HFF-Myc (cell line): ENCODE measurements around the gene GPR176.

Experiments used
- DNase-seq: peaks from one replicate; pipeline ENCODE4 v3.0.0-alpha.2; 2011; ENCODE audit warnings: low read depth; ENCODE audit errors: extremely low read depth
- H3K4me3 ChIP-seq: replicated peaks from 2 replicates; pipeline ENCODE4 v1.5.1; 2011; ENCODE audit warnings: low read depth, mild to moderate bottlenecking, control low read depth, low read length
- CTCF ChIP-seq: IDR thresholded peaks from 2 replicates; pipeline ENCODE4 v1.5.1; 2012; ENCODE audit warnings: mild to moderate bottlenecking, low read depth, low read length, control low read depth; ENCODE audit errors: missing control alignments

GPR176 gene

DNA sequence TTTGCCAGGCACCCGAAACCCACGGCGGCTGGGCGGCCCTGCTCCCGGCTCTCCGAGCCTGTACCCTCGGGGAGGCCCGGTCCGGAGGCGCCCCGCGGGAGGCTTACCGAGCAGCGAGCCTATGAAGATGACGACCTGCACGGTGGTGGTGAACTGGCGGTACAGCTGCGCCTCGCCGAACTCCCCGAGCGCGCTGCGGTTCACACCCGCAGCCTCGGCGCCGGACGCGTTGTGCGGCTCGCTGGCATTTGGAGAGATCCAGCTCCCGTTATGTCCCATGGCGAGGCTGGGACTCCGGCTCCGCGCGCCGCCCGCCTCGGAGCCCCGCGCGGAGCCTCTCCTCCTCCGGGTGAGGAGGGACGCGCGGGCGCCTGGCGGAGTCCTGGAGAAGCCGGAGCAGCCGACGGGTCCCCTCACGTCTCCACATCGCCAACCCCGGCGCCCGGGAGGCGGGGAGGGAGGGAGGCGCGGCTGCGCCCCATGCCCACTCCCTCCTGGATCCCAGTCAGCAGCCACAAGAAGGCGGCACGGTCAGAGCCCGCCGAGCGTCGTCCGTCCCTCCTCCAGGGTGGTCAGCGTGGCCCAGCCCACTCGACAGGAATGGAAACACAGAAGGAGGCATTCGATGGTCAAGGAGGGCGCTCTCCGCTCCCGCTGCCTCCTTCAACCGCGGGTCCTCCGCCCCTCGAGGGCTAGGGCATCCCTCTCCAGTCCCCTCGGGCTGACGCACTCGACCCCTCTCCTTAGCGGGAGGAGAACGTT, at the start of gene GPR176:
Gene GPR176 (minus strand): TSS at position 519 of the 762 bp plus-strand sequence. CDS start 240 bp downstream, at position 279.
- DNase-seq = no peak
- H3K4me3 ChIP-seq = peak within 1 kb of the TSS; percentile 79
- no peak for TF ChIP-seq CTCF

DNA sequence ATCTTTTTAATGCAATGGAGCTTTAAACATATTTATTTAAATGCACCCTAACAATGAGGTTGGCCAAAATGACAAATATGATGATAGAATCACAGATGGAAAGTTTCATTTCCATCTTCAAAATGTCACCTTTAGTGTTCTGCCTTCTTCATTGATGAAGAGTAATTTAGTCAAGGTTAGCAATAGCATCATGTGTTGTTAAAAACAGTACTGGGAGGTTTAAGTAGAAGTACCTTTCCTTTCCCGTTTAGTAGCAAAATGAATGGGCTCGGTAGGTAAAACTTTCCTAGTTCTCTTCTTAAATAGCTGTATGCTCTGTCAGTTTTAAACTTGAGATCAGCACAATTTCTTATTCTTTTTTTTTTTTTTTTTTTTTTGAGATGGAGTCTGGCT, 48.9 kb upstream of the GPR176 start:
- no peak for DNase-seq
- TF ChIP-seq CTCF = no peak
- H3K4me3 ChIP-seq = no peak overlapping the region

- H3K4me3 ChIP-seq = no peak overlapping the region
- TF ChIP-seq CTCF = no peak
- no peak for DNase-seq
Measured at GRCh38 chr15:39968273-39969001, 48.4 kb upstream of the GPR176 start.

DNA sequence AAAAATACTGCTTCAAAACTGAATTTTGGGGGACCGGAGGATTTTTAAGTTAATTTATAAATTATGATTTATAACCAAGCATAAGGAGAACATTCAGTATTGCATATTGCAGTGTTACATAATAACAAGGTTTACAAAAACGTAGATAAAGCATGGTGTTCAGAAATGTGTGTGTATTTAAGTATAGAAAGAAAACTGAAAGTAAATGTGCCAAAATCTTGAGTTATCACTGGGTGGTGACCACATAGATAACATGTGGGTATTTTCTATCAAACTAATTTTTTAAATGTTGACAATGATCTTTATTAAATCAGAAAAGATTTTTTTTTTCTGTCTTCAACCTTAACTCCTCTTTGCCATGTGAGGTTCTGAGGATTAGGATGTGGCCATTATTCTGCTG, 46.5 kb upstream of the GPR176 start:
- DNase-seq = no peak
- no peak for TF ChIP-seq CTCF
- H3K4me3 ChIP-seq = no peak overlapping the region

GRCh38 chr15:39963786-39964185, 43.7 kb upstream of the GPR176 start:
- peak; percentile 38 for DNase-seq
- no peak for TF ChIP-seq CTCF
- H3K4me3 ChIP-seq = no peak overlapping the region

DNA sequence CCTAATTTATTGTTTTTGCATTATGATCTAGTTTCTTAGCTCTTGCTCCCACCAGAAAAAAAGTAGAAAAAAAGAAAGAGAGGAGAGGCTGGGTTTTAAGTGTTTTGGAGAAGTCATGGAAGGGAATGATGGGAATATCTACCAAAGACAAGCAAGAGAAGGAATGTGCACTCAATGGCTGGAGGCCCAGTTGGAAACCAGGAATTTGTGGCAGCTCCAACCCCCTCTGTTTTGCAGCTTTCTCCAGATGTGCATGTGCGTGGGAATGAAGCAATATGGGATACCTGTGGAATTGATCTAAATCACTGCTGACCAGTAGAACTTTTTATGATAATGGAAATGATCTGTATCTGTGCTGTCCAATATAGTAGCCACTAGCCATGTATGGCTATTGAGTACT, 41.0 kb upstream of the GPR176 start:
- no peak overlapping the region for H3K4me3 ChIP-seq
- DNase-seq = peak; percentile 39
- no peak for TF ChIP-seq CTCF

- no peak for DNase-seq
- no peak overlapping the region for H3K4me3 ChIP-seq
- TF ChIP-seq CTCF = no peak
Measured at GRCh38 chr15:39960411-39960810, 40.3 kb upstream of the GPR176 start.
